C4-2B (cell line): ENCODE data around the gene SHFL.

Experiments
- ZFX ChIP-seq: fragments of 450-650 bp; IDR thresholded peaks from 2 replicates; pipeline ENCODE4 v1.6.1; 2017
- TF ChIP-seq, protein P1 (sequence below): fragments of 450-650 bp; conservative IDR thresholded peaks from 2 replicates; pipeline ENCODE4 v1.5.1; 2017; ENCODE audit warnings: mild to moderate bottlenecking

DNA sequence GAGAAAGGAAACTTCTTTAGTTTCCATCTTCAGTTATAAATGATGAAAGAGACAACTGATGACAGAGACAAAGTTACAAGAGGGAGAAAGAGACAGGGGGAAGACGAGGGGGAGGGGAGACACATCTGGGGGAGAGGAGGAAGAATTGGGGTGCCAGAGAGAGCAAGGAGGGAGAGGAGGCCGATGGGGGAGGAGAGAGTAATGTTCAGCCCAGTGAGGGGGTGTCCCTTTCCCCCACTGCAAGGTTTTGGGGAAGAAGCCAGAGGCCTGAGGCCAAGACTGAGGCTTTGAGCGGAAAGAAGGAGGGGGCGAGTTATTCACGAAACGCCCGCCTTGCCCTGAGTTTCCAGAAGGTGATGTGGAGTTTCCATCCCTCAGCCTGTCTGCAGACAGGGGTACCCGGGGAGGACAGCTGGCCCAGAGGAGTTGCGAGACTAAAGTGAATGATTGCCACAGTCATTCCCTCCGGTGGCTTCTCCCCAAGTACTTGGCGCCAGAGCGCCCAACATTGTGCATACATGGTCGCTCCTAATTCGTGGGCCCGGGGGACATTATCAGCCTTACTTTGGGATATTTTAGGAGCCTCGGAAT lies 19.5 kb downstream of the SHFL start:
- TF ChIP-seq, protein P1, sequence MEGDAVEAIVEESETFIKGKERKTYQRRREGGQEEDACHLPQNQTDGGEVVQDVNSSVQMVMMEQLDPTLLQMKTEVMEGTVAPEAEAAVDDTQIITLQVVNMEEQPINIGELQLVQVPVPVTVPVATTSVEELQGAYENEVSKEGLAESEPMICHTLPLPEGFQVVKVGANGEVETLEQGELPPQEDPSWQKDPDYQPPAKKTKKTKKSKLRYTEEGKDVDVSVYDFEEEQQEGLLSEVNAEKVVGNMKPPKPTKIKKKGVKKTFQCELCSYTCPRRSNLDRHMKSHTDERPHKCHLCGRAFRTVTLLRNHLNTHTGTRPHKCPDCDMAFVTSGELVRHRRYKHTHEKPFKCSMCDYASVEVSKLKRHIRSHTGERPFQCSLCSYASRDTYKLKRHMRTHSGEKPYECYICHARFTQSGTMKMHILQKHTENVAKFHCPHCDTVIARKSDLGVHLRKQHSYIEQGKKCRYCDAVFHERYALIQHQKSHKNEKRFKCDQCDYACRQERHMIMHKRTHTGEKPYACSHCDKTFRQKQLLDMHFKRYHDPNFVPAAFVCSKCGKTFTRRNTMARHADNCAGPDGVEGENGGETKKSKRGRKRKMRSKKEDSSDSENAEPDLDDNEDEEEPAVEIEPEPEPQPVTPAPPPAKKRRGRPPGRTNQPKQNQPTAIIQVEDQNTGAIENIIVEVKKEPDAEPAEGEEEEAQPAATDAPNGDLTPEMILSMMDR, result no peak
- no peak for TF ChIP-seq ZFX
